ENCODE data around the gene NUTF2. TPM values are rescaled to one million over a fixed set of nuclear protein-coding genes. Genes with fewer than 3 reads are reported as not detected.

Gene NUTF2
- total and polyA plus RNA-seq, 2 of the 8 experiments (the other 6 are each of a cell fraction or from before 2014, with no cell fraction given) = 219 to 377 TPM

Small RNA genes lying within 50 kb of the gene (small RNA-seq; reads per million reads assigned to genes)
- gene AC040162.2 (ENCODE audit: insufficient read depth) (not detected), gene NRN1L (ENCODE audit: insufficient read depth) (not detected)

Other genes starting within 250 kb of the NUTF2 start
- 34.5 and 36.7 TPM in 2 replicates for gene CARMIL2, start 201.8 kb upstream of the NUTF2 start, total RNA-seq (2021; fragmentation: NEBNext Ultra II Directional; extraction: Animal tissue kit (Norgen Biotek cat#: 25700))
- 15.7 and 29.8 TPM in 2 replicates for gene CARMIL2, start 201.8 kb upstream of the NUTF2 start, polyA plus RNA-seq (2011; rRNA removed)
- 34.8 and 35.8 TPM in 2 replicates for gene ACD, start 186.7 kb upstream of the NUTF2 start, total RNA-seq (2021; fragmentation: NEBNext Ultra II Directional; extraction: Animal tissue kit (Norgen Biotek cat#: 25700))
- gene ACD, start 186.7 kb upstream of the NUTF2 start, polyA plus RNA-seq (2011; rRNA removed) = 58.0 and 81.7 TPM in 2 replicates
- gene PARD6A, start 186.0 kb upstream of the NUTF2 start, total RNA-seq (2021; fragmentation: NEBNext Ultra II Directional; extraction: Animal tissue kit (Norgen Biotek cat#: 25700)) = 14.4 and 15.1 TPM in 2 replicates
- gene PARD6A, start 186.0 kb upstream of the NUTF2 start, polyA plus RNA-seq (2011; rRNA removed) = 21.8 and 28.6 TPM in 2 replicates
- gene ENKD1, start 180.2 kb upstream of the NUTF2 start, total RNA-seq (2021; fragmentation: NEBNext Ultra II Directional; extraction: Animal tissue kit (Norgen Biotek cat#: 25700)) = 9.6 and 12.9 TPM in 2 replicates
- gene ENKD1, start 180.2 kb upstream of the NUTF2 start, polyA plus RNA-seq (2011; rRNA removed) = 16.0 and 16.1 TPM in 2 replicates
- 2.0 and 2.3 TPM in 2 replicates for gene C16orf86, start 180.1 kb upstream of the NUTF2 start, total RNA-seq (2021; fragmentation: NEBNext Ultra II Directional; extraction: Animal tissue kit (Norgen Biotek cat#: 25700))
- 1.4 and 2.4 TPM in 2 replicates for gene C16orf86, start 180.1 kb upstream of the NUTF2 start, polyA plus RNA-seq (2011; rRNA removed)
- 33.2 and 35.4 TPM in 2 replicates for gene GFOD2, start 127.6 kb upstream of the NUTF2 start, total RNA-seq (2021; fragmentation: NEBNext Ultra II Directional; extraction: Animal tissue kit (Norgen Biotek cat#: 25700))
- gene GFOD2, start 127.6 kb upstream of the NUTF2 start, polyA plus RNA-seq (2011; rRNA removed) = 21.4 and 24.5 TPM in 2 replicates
- 13.8 and 16.8 TPM in 2 replicates for gene RANBP10, start 40.4 kb upstream of the NUTF2 start, total RNA-seq (2021; fragmentation: NEBNext Ultra II Directional; extraction: Animal tissue kit (Norgen Biotek cat#: 25700))
- gene RANBP10, start 40.4 kb upstream of the NUTF2 start, polyA plus RNA-seq (2011; rRNA removed) = 14.2 and 16.3 TPM in 2 replicates
- gene TSNAXIP1, start 40.0 kb upstream of the NUTF2 start, total RNA-seq (2021; fragmentation: NEBNext Ultra II Directional; extraction: Animal tissue kit (Norgen Biotek cat#: 25700)) = 0.37 and 1.3 TPM in 2 replicates
- 0.39 and 0.94 TPM in 2 replicates for gene TSNAXIP1, start 40.0 kb upstream of the NUTF2 start, polyA plus RNA-seq (2011; rRNA removed)
- gene THAP11, start 4.6 kb upstream of the NUTF2 start, total RNA-seq (2021; fragmentation: NEBNext Ultra II Directional; extraction: Animal tissue kit (Norgen Biotek cat#: 25700)) = 54.8 and 56.4 TPM in 2 replicates
- 50.8 and 61.7 TPM in 2 replicates for gene THAP11, start 4.6 kb upstream of the NUTF2 start, polyA plus RNA-seq (2011; rRNA removed)
- 42.2 and 42.4 TPM in 2 replicates for gene CENPT, start 760 bp downstream of the NUTF2 start, total RNA-seq (2021; fragmentation: NEBNext Ultra II Directional; extraction: Animal tissue kit (Norgen Biotek cat#: 25700))
- gene CENPT, start 760 bp downstream of the NUTF2 start, polyA plus RNA-seq (2011; rRNA removed) = 53.4 and 82.7 TPM in 2 replicates
- gene EDC4, start 26.1 kb downstream of the NUTF2 start, total RNA-seq (2021; fragmentation: NEBNext Ultra II Directional; extraction: Animal tissue kit (Norgen Biotek cat#: 25700)) = 72.7 and 73.4 TPM in 2 replicates
- 58.5 and 84.4 TPM in 2 replicates for gene EDC4, start 26.1 kb downstream of the NUTF2 start, polyA plus RNA-seq (2011; rRNA removed)
- 4.1 and 4.9 TPM in 2 replicates for gene NRN1L, start 38.0 kb downstream of the NUTF2 start, total RNA-seq (2021; fragmentation: NEBNext Ultra II Directional; extraction: Animal tissue kit (Norgen Biotek cat#: 25700))
- 35.2 and 49.3 TPM in 2 replicates for gene NRN1L, start 38.0 kb downstream of the NUTF2 start, polyA plus RNA-seq (2011; rRNA removed)
- gene PSKH1, start 46.3 kb downstream of the NUTF2 start, total RNA-seq (2021; fragmentation: NEBNext Ultra II Directional; extraction: Animal tissue kit (Norgen Biotek cat#: 25700)) = 24.8 and 25.4 TPM in 2 replicates
- 51.0 and 55.8 TPM in 2 replicates for gene PSKH1, start 46.3 kb downstream of the NUTF2 start, polyA plus RNA-seq (2011; rRNA removed)
- gene CTRL, start 84.9 kb downstream of the NUTF2 start, total RNA-seq (2021; fragmentation: NEBNext Ultra II Directional; extraction: Animal tissue kit (Norgen Biotek cat#: 25700)) = 1.7 and 5.0 TPM in 2 replicates
- gene CTRL, start 84.9 kb downstream of the NUTF2 start, polyA plus RNA-seq (2011; rRNA removed) = 4.0 and 4.2 TPM in 2 replicates
- gene PSMB10, start 89.9 kb downstream of the NUTF2 start, total RNA-seq (2021; fragmentation: NEBNext Ultra II Directional; extraction: Animal tissue kit (Norgen Biotek cat#: 25700)) = 32.1 and 38.8 TPM in 2 replicates
- 61.9 and 81.7 TPM in 2 replicates for gene PSMB10, start 89.9 kb downstream of the NUTF2 start, polyA plus RNA-seq (2011; rRNA removed)
- gene LCAT, start 97.2 kb downstream of the NUTF2 start, total RNA-seq (2021; fragmentation: NEBNext Ultra II Directional; extraction: Animal tissue kit (Norgen Biotek cat#: 25700)) = 14.9 and 19.6 TPM in 2 replicates
- gene LCAT, start 97.2 kb downstream of the NUTF2 start, polyA plus RNA-seq (2011; rRNA removed) = 9.4 and 11.6 TPM in 2 replicates
- gene SLC12A4, start 121.7 kb downstream of the NUTF2 start, total RNA-seq (2021; fragmentation: NEBNext Ultra II Directional; extraction: Animal tissue kit (Norgen Biotek cat#: 25700)) = 41.3 and 46.6 TPM in 2 replicates
- gene SLC12A4, start 121.7 kb downstream of the NUTF2 start, polyA plus RNA-seq (2011; rRNA removed) = 49.3 and 66.6 TPM in 2 replicates
- 9.9 and 10.6 TPM in 2 replicates for gene DPEP3, start 133.6 kb downstream of the NUTF2 start, total RNA-seq (2021; fragmentation: NEBNext Ultra II Directional; extraction: Animal tissue kit (Norgen Biotek cat#: 25700))
- gene DPEP3, start 133.6 kb downstream of the NUTF2 start, polyA plus RNA-seq (2011; rRNA removed) = 6.5 and 12.7 TPM in 2 replicates
- not detected in 2 replicates for gene DPEP2, start 152.6 kb downstream of the NUTF2 start, total RNA-seq (2021; fragmentation: NEBNext Ultra II Directional; extraction: Animal tissue kit (Norgen Biotek cat#: 25700))
- 0.05 TPM in 1 of 2 replicates, not detected in the other for gene DPEP2, start 152.6 kb downstream of the NUTF2 start, polyA plus RNA-seq (2011; rRNA removed)
- not detected in 2 replicates for gene DPEP2NB, start 169.0 kb downstream of the NUTF2 start, total RNA-seq (2021; fragmentation: NEBNext Ultra II Directional; extraction: Animal tissue kit (Norgen Biotek cat#: 25700))
- gene DPEP2NB, start 169.0 kb downstream of the NUTF2 start, polyA plus RNA-seq (2011; rRNA removed) = not detected in 2 replicates
- gene DDX28, start 176.3 kb downstream of the NUTF2 start, total RNA-seq (2021; fragmentation: NEBNext Ultra II Directional; extraction: Animal tissue kit (Norgen Biotek cat#: 25700)) = 16.8 and 17.2 TPM in 2 replicates
- gene DDX28, start 176.3 kb downstream of the NUTF2 start, polyA plus RNA-seq (2011; rRNA removed) = 28.1 and 30.3 TPM in 2 replicates
- 24.5 and 27.0 TPM in 2 replicates for gene DUS2, start 176.4 kb downstream of the NUTF2 start, total RNA-seq (2021; fragmentation: NEBNext Ultra II Directional; extraction: Animal tissue kit (Norgen Biotek cat#: 25700))
- 17.2 and 20.9 TPM in 2 replicates for gene DUS2, start 176.4 kb downstream of the NUTF2 start, polyA plus RNA-seq (2011; rRNA removed)
- 30.2 and 34.5 TPM in 2 replicates for gene NFATC3, start 238.4 kb downstream of the NUTF2 start, total RNA-seq (2021; fragmentation: NEBNext Ultra II Directional; extraction: Animal tissue kit (Norgen Biotek cat#: 25700))
- 12.0 and 17.6 TPM in 2 replicates for gene NFATC3, start 238.4 kb downstream of the NUTF2 start, polyA plus RNA-seq (2011; rRNA removed)